H1 (cell line): Measurements from ENCODE around the gene CELF4.

Experiments
- CREB1 ChIP-seq: IDR thresholded peaks from 2 replicates; pipeline ENCODE4 v1.6.1; 2012; ENCODE audit warnings: inconsistent platforms
- CTCF ChIP-seq, 3 experiments: IDR thresholded peaks; 1 replicate in 2 of 3; 2 replicates in 1 of 3; pipeline versions ENCODE4 v1.5.1 to v1.6.1; 2011; ENCODE audit warnings: low read length in 3 of 3, mild to moderate bottlenecking in 3 of 3, inconsistent platforms in 2 of 3, low read depth in 1 of 3, moderate library complexity in 1 of 3; ENCODE audit not compliant: insufficient read depth in 1 of 3; ENCODE audit errors: control extremely low read depth in 1 of 3
- E2F6 ChIP-seq: IDR thresholded peaks from 2 replicates; pipeline ENCODE4 v1.6.1; 2012; ENCODE audit warnings: inconsistent platforms
- EGR1 ChIP-seq: IDR thresholded peaks from 2 replicates; pipeline ENCODE4 v1.6.1; 2011; ENCODE audit warnings: low read depth, low read length, borderline replicate concordance
- EP300 ChIP-seq, 2 experiments: IDR thresholded peaks; 1 replicate in 1 of 2; 2 replicates in 1 of 2; pipeline ENCODE4 v1.6.1; 2011 to 2012; ENCODE audit warnings: low read depth in 2 of 2, low read length in 2 of 2, mild to moderate bottlenecking in 2 of 2, borderline replicate concordance in 1 of 2, inconsistent platforms in 1 of 2, moderate library complexity in 1 of 2
- EZH2 ChIP-seq: fragments of 200-600 bp; sonication (generic); IDR thresholded peaks from 2 replicates; pipeline ENCODE4 v1.7.1; 2012; ENCODE audit warnings: low read depth, mild to moderate bottlenecking, moderate library complexity, low read length, inconsistent platforms; ENCODE audit not compliant: severe bottlenecking
- MAX ChIP-seq: IDR thresholded peaks from 2 replicates; pipeline ENCODE4 v1.6.1; 2012; ENCODE audit warnings: inconsistent platforms
- POLR2AphosphoS5 ChIP-seq: IDR thresholded peaks from 2 replicates; pipeline ENCODE4 v1.6.1; 2011; ENCODE audit warnings: low read depth, low read length
- RAD21 ChIP-seq, 2 experiments: IDR thresholded peaks in 1 of 2; conservative IDR thresholded peaks in 1 of 2; 2 replicates each; pipeline ENCODE4 v1.6.1; 2011; ENCODE audit warnings: low read depth in 2 of 2, low read length in 2 of 2, improper control_type of control experiment in 1 of 2, inconsistent platforms in 1 of 2, mild to moderate bottlenecking in 1 of 2, moderate library complexity in 1 of 2
- RBBP5 ChIP-seq: IDR thresholded peaks from 2 replicates; pipeline ENCODE4 v1.7.1; 2012; ENCODE audit warnings: low read depth, mild to moderate bottlenecking, inconsistent platforms, low read length, moderate library complexity, borderline replicate concordance
- SRF ChIP-seq: IDR thresholded peaks from 2 replicates; pipeline ENCODE4 v1.6.1; 2011; ENCODE audit warnings: mild to moderate bottlenecking, low read depth, low read length, moderate library complexity
- YY1 ChIP-seq: IDR thresholded peaks from 2 replicates; pipeline ENCODE4 v1.6.1; 2011; ENCODE audit warnings: low read depth, mild to moderate bottlenecking, low read length

- no peak for TF ChIP-seq CREB1
- no peak for TF ChIP-seq POLR2AphosphoS5
- TF ChIP-seq MAX, result no peak
- TF ChIP-seq E2F6, result no peak
- no peak for TF ChIP-seq CTCF (IDR thresholded peaks at IDR 0.05; ENCODE audit: control extremely low read depth in 1 of 3, insufficient read depth in 1 of 3, low read depth in 1 of 3, low read length in 3 of 3)
- TF ChIP-seq EZH2, result no peak
- no peak for TF ChIP-seq YY1
- TF ChIP-seq EGR1, result no peak
- no peak for TF ChIP-seq SRF
- TF ChIP-seq RAD21 (IDR thresholded peaks at IDR 0.05 in 1 of 2, conservative IDR thresholded peaks at IDR 0.05 in 1 of 2; ENCODE audit: low read depth in 2 of 2, low read length in 2 of 2), result no peak
- TF ChIP-seq RBBP5, result no peak
- TF ChIP-seq EP300 (IDR thresholded peaks at IDR 0.05; ENCODE audit: borderline replicate concordance in 1 of 2, low read depth in 2 of 2, low read length in 2 of 2), result no peak
Measured at GRCh38 chr18:37264956-37265355, 300.6 kb downstream of the CELF4 start.
